PC-9 (cell line): Measurements from ENCODE around the gene GCNT2. TPM values are rescaled to one million over a fixed set of nuclear protein-coding genes. Genes with fewer than 3 reads are reported as not detected.
A peak's percentile ranks its signal among the peaks of the same experiment; 100 is the strongest.
"Not testable (repeated sequence)": the region's sequence is repeated elsewhere in the genome, so short reads cannot be mapped to it uniquely, and the experiment has no call there.

Experiments used
- BruUV-seq: library from RNA; stranded (reverse); fragments of 400-500 nt; replicated peaks from 2 replicates; lab custom pipeline; 2021; lab: Mats Ljungman, UMichigan
- CTCF ChIA-PET: fragments of 300-600 bp; sonication (Branson Sonifier 250); formaldehyde crosslinking; loops from one replicate; lab custom pipeline; 2022; ENCODE audit warnings: antibody characterized with exemption; lab: Charles Lee
- POLR2A ChIA-PET: fragments of 300-600 bp; sonication (Branson Sonifier 250); formaldehyde crosslinking; loops from one replicate; lab custom pipeline; 2022; ENCODE audit warnings: antibody characterized with exemption; ENCODE audit not compliant: unreplicated experiment; lab: Charles Lee
- DNase-seq, 2 experiments: peaks; one replicate each; pipeline versions ENCODE4 v3.0.0 to v3.0.0-alpha.2; 2015 to 2022; ENCODE audit warnings: mixed read lengths in 1 of 2
- H2AFZ ChIP-seq: fragments of 200-600 bp; sonication (generic); 2 replicates; pipeline ENCODE4 v1.8.1; 2017; ENCODE audit warnings: antibody characterized with exemption
- H3F3A ChIP-seq: fragments of 200-600 bp; sonication (generic); 2 replicates; pipeline ENCODE4 v1.8.1; 2017; ENCODE audit warnings: antibody characterized with exemption, mild to moderate bottlenecking, low read depth; ENCODE audit not compliant: insufficient read depth
- H3K27ac ChIP-seq: fragments of 200-600 bp; sonication (generic); 2 replicates; pipeline ENCODE4 v1.6.1; 2016; ENCODE audit warnings: mixed run types
- H3K27me3 ChIP-seq: fragments of 200-600 bp; sonication (generic); 2 replicates; pipeline ENCODE4 v1.6.1; 2016; ENCODE audit warnings: low read depth, mixed run types; ENCODE audit not compliant: insufficient read depth
- H3K36me3 ChIP-seq: fragments of 200-600 bp; sonication (generic); 2 replicates; pipeline ENCODE4 v1.6.1; 2016; ENCODE audit warnings: low read depth, mixed run types
- H3K4me1 ChIP-seq: fragments of 200-600 bp; sonication (generic); replicated peaks from 2 replicates; pipeline ENCODE4 v1.6.1; 2016; ENCODE audit warnings: mixed run types; ENCODE audit not compliant: insufficient read depth
- H3K4me2 ChIP-seq: fragments of 200-600 bp; sonication (generic); 2 replicates; pipeline ENCODE4 v1.6.1; 2017; ENCODE audit warnings: mixed run types
- H3K4me3 ChIP-seq: fragments of 200-600 bp; sonication (generic); 2 replicates; pipeline ENCODE4 v1.6.1; 2016; ENCODE audit warnings: mixed run types
- H3K79me2 ChIP-seq: fragments of 200-600 bp; sonication (generic); 2 replicates; pipeline ENCODE4 v1.6.1; 2017; ENCODE audit warnings: low read depth, mixed run types
- H3K9me2 ChIP-seq: fragments of 200-600 bp; sonication (generic); 2 replicates; pipeline ENCODE4 v1.8.1; 2017; ENCODE audit warnings: mild to moderate bottlenecking; ENCODE audit not compliant: insufficient read depth
- H3K9me3 ChIP-seq: fragments of 200-600 bp; sonication (generic); 2 replicates; pipeline ENCODE4 v1.8.1; 2016; ENCODE audit warnings: low read depth; ENCODE audit not compliant: insufficient read depth
- H4K20me1 ChIP-seq: fragments of 200-600 bp; sonication (generic); 2 replicates; pipeline ENCODE4 v1.8.1; 2017; ENCODE audit not compliant: insufficient read depth
- CTCF ChIP-seq: fragments of 200-600 bp; sonication (generic); conservative IDR thresholded peaks from 2 replicates; pipeline ENCODE4 v1.6.1; 2017; ENCODE audit warnings: mixed run types, antibody characterized with exemption, mild to moderate bottlenecking, moderate library complexity
- EZH2 ChIP-seq: fragments of 200-600 bp; sonication (generic); IDR thresholded peaks from 2 replicates; pipeline ENCODE4 v1.8.0; 2017; ENCODE audit warnings: antibody characterized with exemption, low read depth
- intact Hi-C: fragments of 100-400 bp; cut with micrococcal nuclease; formaldehyde crosslinking; loops from one replicate; pipeline ENCODE4 v1.10.0; 2022; ENCODE audit not compliant: unreplicated experiment
- total RNA-seq: library from RNA; stranded (reverse); gene quantifications from 2 replicates; pipeline ENCODE4 v1.2.3, GENCODE V29; 2021

GCNT2 gene
- total RNA-seq, 1 experiment from 2014 or later: 35.7 TPM

DNA sequence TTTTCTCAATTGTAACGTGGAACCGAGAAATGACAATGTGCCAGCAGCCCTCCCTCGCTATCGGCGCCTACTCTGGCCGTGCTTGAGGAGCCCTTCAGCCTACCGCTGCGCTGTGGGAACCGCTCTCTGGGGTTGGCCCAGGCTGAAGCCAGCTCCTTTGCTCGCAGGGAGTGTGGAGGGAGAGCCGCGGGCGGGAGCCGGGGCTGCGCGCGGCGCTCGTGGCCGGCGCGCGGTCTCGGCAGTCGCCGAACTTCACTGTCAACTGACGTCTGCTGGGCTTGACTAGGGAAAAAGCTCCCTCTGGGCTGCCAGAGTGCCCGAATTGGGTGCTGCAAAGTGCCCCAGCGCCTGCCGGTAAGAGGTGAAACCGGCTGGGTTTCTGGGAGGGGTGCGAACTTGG lies 29.7 kb upstream of the GCNT2 start:
- Histone ChIP-seq H3K27ac (no peak overlapping the region), H3K9me2 (no peaks in the 10 kb centered on the region), H3K27me3 (no peaks in the 10 kb centered on the region), H4K20me1 (no peaks in the 10 kb centered on the region), H3K9me3 (no peaks in the 10 kb centered on the region), H3K4me1 (no peaks in the 10 kb centered on the region), H3K79me2 (no peaks in the 10 kb centered on the region), H3K4me3 (no peak overlapping the region), H2AFZ (no peak overlapping the region), H3F3A (no peaks in the 10 kb centered on the region), H3K4me2 (no peak overlapping the region), H3K36me3 (no peaks in the 10 kb centered on the region)
- no peak for DNase-seq
- TF ChIP-seq CTCF: no peak
- TF ChIP-seq EZH2: no peak
- no TSS peak for BruUV-seq
- intact Hi-C loops: no loop called here
- POLR2A ChIA-PET: interaction anchor here (0.6 kb wide), 1 partner anchor 957 kb away, joined by 3 read pairs; no protein-coding TSS in a partner anchor
- CTCF ChIA-PET: no interaction called here

GRCh38 chr6:10491905-10492304 lies 29.2 kb upstream of the GCNT2 start:
- H3K36me3 ChIP-seq, H3F3A ChIP-seq, H3K79me2 ChIP-seq, DNase-seq, H2AFZ ChIP-seq, H3K27ac ChIP-seq, intact Hi-C loops, BruUV-seq, H3K9me3 ChIP-seq, H3K4me1 ChIP-seq, H3K4me2 ChIP-seq, H3K4me3 ChIP-seq, H3K27me3 ChIP-seq, H4K20me1 ChIP-seq, H3K9me2 ChIP-seq: not testable (repeated sequence)
- ChIA-PET CTCF (interaction anchor here (0.6 kb wide), 1 partner anchor 1068 kb away, joined by 5 read pairs; no protein-coding TSS in a partner anchor), POLR2A (interaction anchor here (0.6 kb wide), 1 partner anchor 956 kb away, joined by 3 read pairs; no protein-coding TSS in a partner anchor)

- TF ChIP-seq CTCF: no peak
- TF ChIP-seq EZH2: no peak
- Histone ChIP-seq H3K36me3 (no peaks in the 10 kb centered on the region), H3K27me3 (no peaks in the 10 kb centered on the region), H3K79me2 (no peaks in the 10 kb centered on the region), H3K9me2 (no peaks in the 10 kb centered on the region), H3K27ac (no peak overlapping the region), H3K4me2 (no peak overlapping the region), H3K4me1 (no peaks in the 10 kb centered on the region), H3K9me3 (no peaks in the 10 kb centered on the region), H3F3A (no peaks in the 10 kb centered on the region), H2AFZ (no peak overlapping the region), H4K20me1 (no peaks in the 10 kb centered on the region), H3K4me3 (no peak overlapping the region)
- no peak for DNase-seq
- BruUV-seq: no TSS peak
- POLR2A ChIA-PET: no interaction called here
- CTCF ChIA-PET: no interaction called here
- intact Hi-C loops: no loop called here
These were observed 26.1 kb upstream of the GCNT2 start for GRCh38 chr6:10495029-10495428.

- Histone ChIP-seq H3K9me3 (no peaks in the 10 kb centered on the region), H2AFZ (no peak overlapping the region), H3K4me3 (no peak overlapping the region), H3K4me2 (no peak overlapping the region), H3K79me2 (no peaks in the 10 kb centered on the region), H3K27ac (no peak overlapping the region), H3F3A (no peaks in the 10 kb centered on the region), H3K27me3 (no peaks in the 10 kb centered on the region), H3K36me3 (no peaks in the 10 kb centered on the region), H3K4me1 (no peaks in the 10 kb centered on the region; the same call in 1 of the 2 replicates), H4K20me1 (no peaks in the 10 kb centered on the region), H3K9me2 (no peaks in the 10 kb centered on the region)
- intact Hi-C loops: no loop called here
- peak in 1 of 2 experiments; percentile 48 for DNase-seq
- no TSS peak for BruUV-seq
- ChIA-PET CTCF (no interaction called here), POLR2A (interaction anchor here (0.6 kb wide), 1 partner anchor 802 kb away, joined by 4 read pairs; no protein-coding TSS in a partner anchor)
- no peak for TF ChIP-seq CTCF
- no peak for TF ChIP-seq EZH2
These were observed 15.6 kb upstream of the GCNT2 start for GRCh38 chr6:10505529-10505928.
